CD4-positive, alpha-beta T cell treated with Interferon gamma for 1 hour (primary cell): ENCODE data around the gene STK36.
A peak's percentile ranks its signal among the peaks of the same experiment; 100 is the strongest.

ENCODE experiments used
- DNase-seq: peaks from one replicate; pipeline ENCODE4 v3.0.0-alpha.2; 2020

Gene STK36

DNA sequence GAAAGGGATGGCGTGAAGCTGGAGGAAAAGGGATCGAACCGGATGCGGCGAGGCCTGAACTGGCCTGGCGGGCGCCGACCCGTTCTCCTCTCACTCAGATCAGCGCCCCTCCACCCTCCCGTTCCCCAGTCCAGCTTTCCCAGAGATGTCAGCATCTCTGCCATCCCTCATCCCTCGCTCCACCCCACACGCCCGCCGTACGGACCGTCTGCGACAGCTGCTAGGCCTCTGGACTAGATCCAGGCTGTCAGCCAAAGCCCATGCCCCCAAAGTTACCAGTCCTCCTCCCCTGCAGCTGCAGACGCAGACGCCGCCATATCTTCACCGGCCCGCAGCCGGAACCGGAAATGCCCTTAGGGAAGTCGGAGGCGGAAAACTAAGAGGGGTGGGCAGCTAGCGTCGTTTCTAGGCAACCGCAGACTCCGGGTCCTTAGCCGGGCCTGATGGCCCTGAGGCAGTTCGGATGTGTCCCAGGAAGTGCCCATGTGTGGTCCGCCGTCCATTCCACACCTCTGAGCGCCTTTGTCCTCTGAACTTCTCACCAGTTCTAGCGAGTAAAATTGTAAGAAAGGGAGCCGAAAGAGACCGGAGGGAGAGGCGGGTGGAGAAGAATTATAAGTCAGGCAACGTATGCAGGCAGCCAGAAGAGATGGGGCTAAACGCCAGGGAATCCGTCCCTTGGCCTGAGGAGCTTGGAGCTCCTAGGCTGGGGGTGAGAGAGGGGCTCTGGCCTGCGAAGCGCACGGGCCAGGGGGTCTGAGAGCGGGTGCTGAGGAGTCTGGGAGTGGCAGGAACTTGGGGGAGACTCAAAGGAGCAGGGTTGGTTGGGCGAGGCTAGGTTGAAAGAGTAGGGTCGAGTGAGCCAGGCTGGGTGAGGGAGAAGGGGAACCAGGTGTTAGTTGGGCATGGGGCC lies at the start of gene STK36, which contains the start of gene RNF25:
Gene STK36 (plus strand): TSS at position 433 of the 913 bp plus-strand sequence. CDS start 744 bp downstream, outside the sequence.
Gene RNF25 (minus strand): TSS at position 349 of the 913 bp plus-strand sequence. CDS start 32 bp downstream, at position 317.
- DNase-seq = peak; percentile 81

GRCh38 chr2:218622606-218623365 lies 49.1 kb upstream of the STK36 start:
- DNase-seq = no peak

DNA sequence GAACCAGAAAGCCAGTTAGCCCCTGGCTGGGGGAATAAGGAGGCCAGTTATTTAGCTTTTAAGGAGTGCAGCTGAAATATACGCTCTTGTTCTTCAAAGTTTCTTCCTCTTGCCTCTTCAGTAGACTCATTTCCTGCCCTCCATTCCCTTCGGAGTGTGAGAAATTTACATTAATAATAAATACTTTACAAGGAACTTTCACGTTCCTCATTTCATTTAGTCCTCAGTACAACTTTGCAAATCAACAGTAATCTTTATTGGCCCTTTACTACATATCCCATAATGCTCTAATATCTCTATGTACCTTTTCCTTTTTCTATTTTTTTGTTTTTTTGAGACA lies 48.5 kb upstream of the STK36 start:
- no peak for DNase-seq

DNA sequence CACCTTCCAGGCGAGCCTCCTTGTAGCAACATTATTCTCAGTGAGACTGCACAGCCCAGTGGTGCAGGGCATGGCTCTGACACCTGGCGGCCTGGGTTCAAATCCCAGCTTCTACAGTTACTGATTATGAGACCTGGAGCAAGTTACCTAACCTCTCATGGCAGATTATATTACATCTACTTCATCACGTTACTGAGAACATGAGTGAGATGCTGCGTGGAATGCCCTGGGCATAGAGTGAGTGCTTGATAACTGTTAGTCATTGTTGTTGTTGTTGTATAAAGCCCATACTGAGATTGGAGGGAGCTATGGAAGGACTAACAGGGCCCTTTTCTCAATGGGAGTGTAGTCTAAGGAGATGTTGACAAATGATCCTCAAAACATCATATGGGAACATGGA lies 45.5 kb upstream of the STK36 start:
- DNase-seq = no peak

GRCh38 chr2:218627939-218628338 lies 43.9 kb upstream of the STK36 start:
- DNase-seq = no peak

DNA sequence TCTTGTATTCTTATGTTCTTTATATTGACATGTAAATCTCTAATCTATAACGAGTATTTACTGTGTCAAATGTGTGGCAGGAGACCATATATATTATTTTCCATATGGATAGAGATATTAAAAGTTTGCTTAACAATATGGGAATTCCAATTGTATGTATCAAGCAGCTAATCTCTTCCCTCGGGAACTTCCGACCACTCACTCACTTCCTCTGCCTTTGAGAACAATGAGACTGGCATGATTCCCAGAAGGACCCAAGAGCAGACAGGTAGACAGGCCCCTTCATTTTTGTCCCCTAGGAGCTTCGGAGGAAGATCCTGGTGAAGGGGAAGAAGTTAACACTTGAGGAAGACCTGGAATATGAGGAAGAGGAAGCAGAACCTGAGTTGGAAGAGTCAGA lies 40.0 kb upstream of the STK36 start:
- DNase-seq = no peak

DNA sequence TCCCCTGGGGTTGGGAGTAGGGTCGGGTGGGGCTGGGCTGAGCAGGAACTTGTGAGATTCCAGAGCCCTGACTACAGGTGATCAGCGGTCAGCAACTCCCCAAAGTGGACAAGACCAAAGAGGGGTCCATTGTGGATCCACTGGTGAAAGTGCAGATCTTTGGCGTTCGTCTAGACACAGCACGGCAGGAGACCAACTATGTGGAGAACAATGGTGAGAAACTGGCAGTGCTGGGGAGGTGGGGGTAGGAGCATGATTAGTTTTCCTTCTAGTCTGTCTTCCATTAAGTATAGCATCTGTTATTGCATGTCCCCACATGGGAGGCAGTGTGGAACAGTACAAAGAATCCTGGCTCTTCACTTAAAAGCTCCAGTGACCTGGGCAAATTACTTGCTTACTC lies 36.2 kb upstream of the STK36 start:
- DNase-seq = no peak

DNA sequence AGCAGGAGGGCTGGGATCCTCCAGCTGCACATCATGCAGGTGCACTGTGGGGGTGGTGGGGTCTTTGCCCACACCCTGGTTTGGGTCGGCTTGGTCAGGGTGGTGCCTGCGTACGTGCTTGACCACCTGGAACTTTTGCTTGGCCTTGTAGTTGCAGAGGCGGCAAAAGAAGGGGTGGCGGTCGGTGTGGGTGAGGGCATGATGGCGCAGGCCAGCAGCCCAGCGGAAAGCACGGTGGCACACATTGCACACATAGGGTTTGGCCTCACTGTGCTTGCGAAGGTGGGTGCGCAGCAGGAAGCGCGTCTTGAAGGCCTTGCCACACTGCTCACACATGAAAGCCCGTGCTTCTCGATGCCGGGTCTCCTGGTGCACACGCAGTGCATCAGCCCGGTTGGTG lies 33.5 kb upstream of the STK36 start:
- DNase-seq = no peak

- DNase-seq = no peak
Measured at GRCh38 chr2:218642121-218642656, 29.7 kb upstream of the STK36 start.

DNA sequence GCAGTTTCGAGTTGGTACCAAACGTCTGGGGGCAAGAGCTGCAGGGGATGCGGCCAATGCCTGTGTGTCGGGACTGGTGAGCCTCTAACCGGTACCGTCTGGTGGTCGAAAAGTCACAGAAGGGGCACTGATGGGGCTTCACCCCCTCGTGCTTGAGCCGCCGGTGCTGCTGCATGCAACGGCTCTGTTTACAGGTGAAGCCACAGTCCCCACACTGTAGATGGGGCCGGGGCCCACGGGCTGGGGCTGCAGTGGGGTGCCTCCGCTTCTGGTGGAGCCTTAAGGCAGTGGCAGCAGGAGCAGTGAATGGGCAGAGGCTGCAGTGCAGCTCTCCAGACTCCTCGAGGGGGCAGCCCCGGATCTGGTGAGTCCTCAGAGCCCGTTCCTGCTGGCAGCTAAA lies 29.1 kb upstream of the STK36 start:
- DNase-seq = no peak

DNA sequence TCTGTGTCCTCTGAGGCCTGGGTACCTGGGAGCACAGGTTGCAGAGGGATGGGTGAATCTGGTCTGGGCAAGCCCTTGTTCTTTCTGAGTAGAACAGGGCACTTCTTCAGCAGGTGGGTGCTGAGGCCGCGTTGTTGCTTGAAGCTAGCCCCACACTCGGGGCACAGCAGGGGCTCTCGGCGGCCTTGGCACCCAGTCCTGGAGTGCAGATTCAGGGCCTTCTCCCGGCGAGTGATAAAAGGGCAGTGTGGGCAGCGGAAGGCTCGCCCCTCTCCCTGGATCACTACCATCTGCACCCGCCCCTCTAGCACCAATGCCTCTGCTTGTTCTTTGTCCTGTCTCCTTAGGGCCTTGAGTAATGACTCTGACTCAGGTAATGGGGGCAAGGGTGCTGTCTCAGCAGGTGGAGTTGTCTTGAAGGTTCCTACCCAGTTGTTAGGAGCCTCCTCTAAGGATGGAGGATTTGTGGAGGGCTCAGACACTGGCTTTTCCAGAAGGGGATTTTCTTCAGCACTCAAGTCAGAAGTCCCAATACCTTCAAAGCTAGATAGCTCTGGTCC lies 28.1 kb upstream of the STK36 start:
- no peak for DNase-seq

- DNase-seq = no peak
Measured at GRCh38 chr2:218644721-218645120, 27.2 kb upstream of the STK36 start.

DNA sequence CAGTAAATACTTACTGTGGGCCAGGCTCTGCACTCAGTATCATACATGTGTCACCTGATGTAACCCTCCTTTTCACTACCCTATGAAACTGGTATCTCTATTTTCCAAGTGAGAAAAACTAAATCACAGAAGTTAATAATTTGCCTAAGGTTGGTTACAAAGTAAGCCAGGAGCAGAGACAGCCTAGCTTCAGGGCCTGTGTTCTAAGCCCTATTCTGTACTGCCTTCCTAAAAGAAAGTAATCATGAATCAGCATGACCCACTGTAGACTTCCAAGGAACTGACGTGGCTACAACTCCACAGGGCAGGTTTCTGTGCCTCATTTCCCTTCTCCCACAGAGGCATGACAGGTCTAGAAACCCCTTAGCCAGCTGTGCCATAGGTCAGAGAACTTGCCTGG lies 26.8 kb upstream of the STK36 start:
- no peak for DNase-seq

- DNase-seq = peak; percentile 38
Measured at GRCh38 chr2:218648088-218648786, 23.6 kb upstream of the STK36 start.

GRCh38 chr2:218648787-218649100 lies 23.1 kb upstream of the STK36 start:
- no peak for DNase-seq

GRCh38 chr2:218655751-218656150 lies 16.1 kb upstream of the STK36 start:
- no peak for DNase-seq

GRCh38 chr2:218658671-218659257 lies 13.1 kb upstream of the STK36 start:
- DNase-seq = peak; percentile 16

- DNase-seq = peak; percentile 90
Measured at GRCh38 chr2:218659258-218659987, 12.5 kb upstream of the STK36 start, which contains the start of the genes BCS1L and ZNF142. TSS of gene BCS1L (plus strand) at chr2:218659683. CDS start at chr2:218660988, 1,305 bp downstream. TSS of gene ZNF142 (minus strand) at chr2:218659623. CDS start at chr2:218656429, 3,194 bp downstream.

DNA sequence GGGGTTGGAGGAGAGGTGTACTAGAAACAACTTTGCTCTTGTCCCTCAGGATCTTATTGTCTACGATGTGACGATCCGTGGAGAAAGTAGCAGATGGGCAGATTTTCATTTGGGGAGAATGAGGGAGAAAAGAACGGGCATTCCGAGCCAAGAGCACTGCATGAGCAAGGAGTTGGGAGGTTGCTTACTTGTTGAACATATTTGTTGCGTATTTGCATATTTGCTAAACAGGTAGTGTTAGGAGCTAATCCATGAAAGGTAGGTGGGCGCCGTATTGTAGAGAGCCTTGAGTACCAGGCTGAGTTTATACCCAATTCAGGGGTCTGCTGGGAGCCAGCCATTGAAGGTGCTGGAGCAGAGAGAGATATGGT lies 11.9 kb upstream of the STK36 start:
- no peak for DNase-seq

DNA sequence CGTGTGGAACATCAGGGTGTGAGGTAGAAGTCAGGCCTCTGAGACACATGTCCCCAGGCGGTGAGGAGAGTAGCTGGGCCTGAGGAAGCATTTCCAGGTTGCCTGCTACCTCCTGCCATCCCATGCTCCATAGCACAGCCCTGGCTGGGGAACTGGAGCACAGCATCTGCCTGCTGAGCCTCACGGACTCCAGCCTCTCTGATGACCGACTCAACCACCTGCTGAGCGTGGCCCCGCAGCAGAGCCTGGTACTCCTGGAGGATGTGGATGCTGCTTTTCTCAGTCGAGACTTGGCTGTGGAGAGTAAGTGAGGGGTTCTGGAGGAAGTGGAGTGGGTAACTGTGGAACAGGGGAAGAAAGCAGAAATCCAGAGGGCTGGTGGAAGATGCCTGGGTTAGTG lies 9.5 kb upstream of the STK36 start:
- DNase-seq = no peak

GRCh38 chr2:218662827-218663226 lies 9.1 kb upstream of the STK36 start:
- no peak for DNase-seq

- DNase-seq = no peak
Measured at GRCh38 chr2:218663901-218664300, 8.0 kb upstream of the STK36 start.
